HG02970 (cell line): ENCODE results near the gene ANKMY1.

ENCODE experiments used
- ATAC-seq: cut with Tn5 transposase; IDR thresholded peaks from one replicate; pipeline ENCODE4 v1.9.1; 2021; ENCODE audit warnings: mild to moderate bottlenecking, moderate library complexity, moderate number of reproducible peaks; ENCODE audit not compliant: unreplicated experiment, low FRiP score

The ANKMY1 gene

DNA sequence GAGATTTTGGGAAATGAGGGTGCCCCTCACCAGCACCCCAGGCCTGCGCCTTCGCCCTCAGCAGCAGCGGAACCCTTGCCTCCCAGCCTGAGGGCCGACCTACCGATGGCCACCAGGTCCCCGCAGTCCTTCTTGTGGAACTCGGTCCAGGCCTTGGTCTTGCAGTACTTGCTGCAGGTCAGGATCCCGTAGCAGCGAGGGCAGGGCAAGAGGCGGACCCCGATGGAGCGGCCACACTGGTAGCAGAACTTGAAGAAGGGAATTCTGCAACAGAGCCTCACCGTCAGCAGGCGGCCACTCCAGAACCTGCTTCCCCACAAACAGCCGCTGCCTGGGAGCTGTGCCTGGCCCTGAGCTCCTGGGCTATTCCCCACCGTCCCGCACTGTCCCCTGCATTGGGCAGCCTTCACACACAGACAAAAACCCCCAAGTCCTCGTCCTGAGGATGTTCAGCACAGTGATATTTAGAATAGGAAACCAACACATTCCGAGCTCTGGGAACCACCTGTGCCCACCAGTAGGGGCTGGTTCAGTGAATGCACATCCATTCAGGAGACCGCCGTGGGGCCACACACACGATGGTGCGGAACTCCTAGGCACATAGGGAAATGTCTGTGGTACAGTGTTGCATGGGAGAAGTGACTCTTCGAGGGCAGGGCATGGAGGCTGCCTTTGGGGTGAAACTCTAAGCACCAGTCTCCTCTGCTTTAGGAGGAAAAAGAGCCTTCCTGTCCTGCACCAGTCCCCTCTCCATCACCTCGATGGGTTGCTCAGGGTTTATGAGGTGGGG is 76.8 kb downstream of the ANKMY1 start:
- no peak for ATAC-seq

DNA sequence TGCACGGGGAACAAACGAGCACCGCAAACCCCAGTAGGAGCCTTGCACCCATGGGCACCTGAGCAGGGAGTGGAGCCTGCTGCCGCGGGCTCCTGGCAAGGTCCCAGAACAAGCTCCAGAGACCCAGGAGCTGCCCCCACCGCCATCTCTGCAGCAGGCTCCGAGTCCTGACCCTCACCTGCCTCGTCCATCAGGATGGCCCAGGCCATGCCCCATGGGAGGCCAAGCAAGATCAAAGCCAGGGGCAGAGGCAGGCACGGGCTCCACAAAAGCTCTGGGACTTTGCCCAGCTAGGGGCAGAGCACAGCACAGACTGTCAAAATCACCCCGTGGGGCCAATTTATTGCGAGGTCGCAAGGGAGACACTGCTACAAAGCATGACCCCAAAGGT is 78.7 kb downstream of the ANKMY1 start:
- no peak for ATAC-seq

DNA sequence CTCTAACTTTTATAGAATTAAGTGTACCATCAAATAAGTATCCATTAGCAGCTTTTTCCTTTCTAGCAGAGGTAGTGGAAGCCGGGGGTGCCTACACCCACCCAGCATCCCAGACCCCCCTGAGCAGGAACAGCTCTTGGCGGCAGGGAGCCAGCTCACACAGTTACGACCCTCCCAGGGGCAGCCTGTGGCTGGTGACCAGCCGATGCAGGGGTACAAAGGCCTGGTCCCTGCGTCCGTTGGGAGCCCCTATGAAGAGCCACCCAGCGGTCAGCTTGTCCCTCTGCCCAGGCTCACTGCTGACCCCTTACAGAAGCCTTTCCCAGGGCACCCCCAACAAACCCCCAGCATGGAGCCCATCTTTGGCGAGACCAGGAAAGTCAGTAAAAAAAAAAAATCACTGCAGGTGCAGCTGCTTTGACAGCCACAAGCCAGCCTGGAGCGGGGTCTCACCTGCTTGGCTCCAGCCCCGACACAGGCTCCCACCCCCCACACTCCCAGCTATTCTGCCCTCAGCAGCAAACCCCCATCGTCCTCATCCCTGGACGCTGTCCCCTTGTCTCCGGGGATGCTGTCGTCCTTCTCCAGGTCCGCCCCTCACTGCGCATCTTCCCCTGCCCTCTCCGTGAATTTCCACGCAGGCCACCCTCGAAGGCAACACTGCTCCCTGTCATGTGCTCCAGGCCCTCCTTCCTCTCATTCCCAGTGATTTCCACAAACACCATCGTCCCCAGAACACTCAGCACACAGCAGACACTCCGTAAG is 79.3 kb downstream of the ANKMY1 start:
- ATAC-seq, result no peak

DNA sequence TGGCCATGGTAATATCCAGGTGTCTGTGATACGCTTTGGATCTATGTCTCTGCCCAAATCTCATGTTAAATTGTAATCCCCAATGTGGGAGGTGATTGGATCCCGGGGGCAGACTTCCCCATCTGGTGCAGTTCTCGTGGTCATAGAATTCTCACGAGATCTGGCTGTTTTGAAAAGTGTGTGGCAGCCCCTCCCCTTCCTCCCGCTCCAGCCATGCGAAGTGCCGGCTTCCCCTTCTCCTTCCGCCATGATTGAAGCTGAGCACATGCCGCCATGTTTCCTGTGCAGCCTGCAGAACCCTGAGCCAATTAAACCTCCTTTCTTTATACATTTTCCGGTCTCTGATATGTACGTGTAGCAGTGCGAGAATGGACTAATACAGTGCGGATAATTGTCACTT is 79.9 kb downstream of the ANKMY1 start:
- ATAC-seq, result no peak

DNA sequence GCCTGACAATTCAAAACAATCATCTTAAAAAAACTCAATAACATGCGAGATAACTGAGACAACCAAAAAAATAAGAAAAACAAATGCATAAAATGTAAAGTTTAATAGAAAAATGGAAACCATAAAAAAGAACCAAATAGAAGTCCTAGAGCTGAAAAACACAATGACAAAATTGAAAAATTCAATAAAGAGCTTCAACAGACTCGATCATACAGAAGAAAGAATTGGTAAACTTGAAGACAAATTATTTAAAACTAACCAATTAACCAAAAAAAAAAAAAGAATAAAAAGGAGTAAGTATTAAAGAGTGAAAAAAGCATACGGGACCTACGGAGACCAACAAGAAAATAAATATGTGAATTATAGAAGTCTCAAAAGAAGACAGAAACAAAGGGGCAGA is 84.6 kb downstream of the ANKMY1 start:
- no peak for ATAC-seq

DNA sequence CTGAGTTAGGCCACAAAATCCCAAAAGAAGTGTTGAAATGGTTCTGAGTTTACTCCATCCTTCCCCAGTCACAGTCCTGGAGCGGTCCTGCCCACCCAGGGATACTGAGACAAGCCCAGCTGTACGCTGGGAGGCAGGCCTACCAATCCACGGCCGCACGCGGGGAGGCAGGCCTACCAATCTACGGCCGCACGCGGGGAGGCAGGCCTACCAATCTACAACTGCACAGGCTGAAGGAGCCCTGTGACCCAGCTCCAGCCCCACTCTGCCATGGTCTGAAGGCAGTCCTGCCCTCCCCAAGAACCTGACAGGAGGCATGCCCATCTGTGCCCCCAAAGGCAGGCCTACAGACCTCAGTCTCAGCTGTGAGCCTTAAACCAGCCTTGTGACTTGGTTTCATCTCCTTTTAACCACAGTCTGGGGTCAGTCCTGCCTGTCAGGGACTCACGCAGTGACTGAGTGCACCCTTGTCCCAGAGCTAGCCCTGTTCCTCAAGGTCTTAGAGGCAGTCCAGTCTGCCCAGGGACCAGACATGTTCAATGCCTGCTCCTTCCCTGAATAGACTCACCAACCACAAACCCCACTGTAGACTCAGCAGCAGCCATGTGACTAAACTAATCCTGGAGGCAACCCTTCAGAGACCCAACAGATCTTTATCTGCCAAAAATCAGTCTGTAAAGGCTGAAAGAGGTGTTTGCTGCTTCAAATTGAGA is 85.6 kb downstream of the ANKMY1 start:
- no peak for ATAC-seq

DNA sequence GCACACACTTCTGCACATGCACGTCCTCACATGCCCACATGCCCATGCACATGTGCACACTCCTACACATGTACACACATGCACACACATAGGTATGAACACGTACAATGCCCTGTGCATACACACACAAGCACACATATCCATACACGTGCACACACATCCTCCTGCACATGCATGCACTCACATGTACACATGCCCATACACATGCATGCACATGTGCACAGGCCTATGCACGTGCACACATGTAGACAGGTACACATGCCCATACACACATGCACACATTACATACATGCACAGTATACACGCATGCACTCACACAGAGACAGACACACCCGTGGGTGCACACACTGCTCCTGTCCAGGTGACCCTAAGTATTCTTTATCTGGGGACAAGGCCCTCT is 88.0 kb downstream of the ANKMY1 start:
- ATAC-seq, result no peak

DNA sequence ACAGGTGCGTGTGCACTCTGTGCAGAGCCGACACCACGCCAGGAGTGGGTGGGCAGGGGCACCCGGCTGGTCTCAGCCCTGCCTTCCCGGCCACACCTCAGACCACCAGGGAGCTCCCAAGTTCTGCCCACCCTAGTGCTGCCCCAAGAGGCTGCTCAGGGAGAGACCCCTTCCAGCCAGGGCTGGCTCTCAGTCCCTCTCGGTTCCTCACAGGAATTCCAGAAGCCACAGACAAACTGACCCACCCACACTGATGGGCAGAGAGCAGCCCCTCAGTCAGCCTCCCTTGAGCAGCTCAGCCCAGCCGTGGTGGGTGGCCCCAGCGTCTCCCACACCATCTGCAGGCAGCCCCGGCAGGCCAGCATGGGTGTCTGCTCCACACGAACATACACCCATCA is 88.5 kb downstream of the ANKMY1 start:
- ATAC-seq, result no peak

DNA sequence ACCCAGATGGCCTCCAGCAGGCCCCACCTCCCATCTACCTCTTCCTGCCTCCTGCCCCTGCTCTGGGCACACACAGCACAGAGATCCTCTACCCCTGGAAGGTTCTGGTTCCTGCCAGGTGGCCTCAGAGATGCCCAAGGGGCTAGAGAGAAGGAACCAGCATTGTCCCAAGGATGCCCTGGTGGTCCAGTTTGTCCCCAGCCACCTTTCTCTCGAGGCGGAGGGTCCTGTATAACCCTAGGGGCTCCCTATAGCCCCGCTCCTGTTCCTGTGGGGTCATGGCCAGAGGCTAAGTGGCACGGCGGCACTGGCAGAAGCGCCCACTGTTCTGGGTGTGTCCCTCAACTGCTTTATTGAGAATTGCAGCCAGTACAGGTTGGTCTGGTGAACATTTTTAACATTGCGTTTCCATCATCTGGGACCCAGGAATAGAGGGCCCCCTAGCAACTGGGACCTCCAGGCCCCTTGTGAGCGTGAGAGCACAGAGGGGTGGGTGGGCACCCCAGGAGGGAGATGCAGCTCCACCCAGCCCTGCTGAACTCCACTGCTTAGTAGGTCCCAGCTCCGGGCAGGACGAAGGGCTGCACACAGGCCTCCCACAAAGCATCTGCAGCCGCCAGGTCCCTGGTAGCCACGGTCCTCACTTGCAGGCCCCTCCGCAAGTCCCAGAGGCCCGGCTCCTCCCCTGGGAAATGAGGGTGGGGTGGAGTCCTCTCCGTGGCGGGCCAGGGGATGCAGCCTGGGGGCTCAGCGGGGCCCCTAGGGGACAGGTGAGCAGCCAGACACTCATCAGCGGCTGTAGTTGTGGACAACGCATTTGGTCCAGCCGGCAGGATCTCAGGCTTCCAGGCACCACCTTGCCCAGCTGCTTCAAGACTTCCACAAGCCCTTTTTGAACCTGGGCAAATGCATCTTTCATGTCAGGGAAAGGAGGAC is 89.2 kb downstream of the ANKMY1 start:
- no peak for ATAC-seq

DNA sequence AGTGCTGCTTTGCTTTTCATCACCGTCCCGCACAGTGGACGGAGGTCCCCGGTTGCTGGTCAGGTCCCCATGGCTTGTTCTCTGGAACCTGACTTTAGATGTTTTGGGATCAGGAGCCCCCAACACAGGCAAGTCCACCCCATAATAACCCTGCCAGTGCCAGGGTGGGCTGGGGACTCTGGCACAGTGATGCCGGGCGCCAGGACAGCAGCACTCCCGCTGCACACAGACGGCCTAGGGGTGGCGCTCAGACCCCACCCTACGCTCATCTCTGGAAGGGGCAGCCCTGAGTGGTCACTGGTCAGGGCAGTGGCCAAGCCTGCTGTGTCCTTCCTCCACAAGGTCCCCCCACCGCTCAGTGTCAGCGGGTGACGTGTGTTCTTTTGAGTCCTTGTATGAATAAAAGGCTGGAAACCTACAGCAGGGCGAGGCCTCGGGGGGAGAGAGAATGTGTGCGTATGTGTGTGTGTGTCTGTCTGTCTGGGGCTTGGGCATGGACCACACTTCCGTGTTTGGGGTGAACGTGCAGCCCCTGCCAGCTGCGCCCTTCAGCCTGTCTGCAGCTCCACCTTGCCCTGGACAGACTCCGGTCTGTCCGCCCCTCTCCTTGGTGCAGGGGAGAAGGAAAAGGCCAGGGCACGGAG is 90.0 kb downstream of the ANKMY1 start:
- no peak for ATAC-seq

DNA sequence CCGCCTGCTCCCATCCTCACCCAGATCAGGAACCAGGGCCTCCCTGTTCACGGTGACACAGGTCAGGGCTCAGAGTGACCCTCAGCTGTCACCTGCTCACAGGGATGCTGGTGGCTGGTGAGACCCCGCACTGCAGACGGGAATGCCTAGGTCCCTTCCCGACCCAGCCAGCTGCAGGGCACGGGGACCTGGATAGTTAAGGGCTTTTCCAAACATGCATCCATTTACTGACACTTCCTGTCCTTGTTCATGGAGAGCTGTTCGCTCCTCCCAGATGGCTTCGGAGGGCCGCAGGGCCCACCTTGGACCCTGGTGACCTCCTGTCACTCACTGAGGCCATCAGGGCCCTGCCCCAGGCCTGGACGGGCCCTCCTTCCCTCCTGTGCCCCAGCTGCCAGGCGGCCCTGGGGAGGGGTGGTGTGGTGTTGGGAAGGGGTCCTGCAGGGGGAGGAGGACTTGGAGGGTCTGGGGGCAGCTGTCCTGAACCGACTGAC is 90.6 kb downstream of the ANKMY1 start:
- no peak for ATAC-seq

DNA sequence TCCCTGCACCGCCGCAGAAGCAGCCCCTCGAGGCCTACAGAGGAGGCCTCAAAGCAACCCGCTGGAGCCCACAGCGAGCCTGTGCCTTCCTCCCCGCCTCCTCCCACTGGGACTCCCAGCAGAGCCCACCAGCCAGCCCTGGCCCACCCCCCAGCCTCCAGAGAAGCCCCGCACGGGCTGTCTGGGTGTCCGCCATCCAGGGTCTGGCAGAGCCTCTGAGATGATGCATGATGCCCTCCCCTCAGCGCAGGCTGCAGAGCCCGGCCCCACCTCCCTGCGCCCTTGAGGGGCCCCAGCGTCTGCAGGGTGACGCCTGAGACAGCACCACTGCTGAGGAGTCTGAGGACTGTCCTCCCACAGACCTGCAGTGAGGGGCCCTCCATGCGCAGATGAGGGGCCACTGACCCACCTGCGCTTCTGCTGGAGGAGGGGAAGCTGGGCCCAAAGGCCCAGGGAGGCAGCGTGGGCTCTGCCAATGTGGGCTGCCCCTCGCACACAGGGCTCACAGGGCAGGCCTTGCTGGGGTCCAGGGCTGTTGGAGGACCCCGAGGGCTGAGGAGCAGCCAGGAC is 91.1 kb downstream of the ANKMY1 start:
- no peak for ATAC-seq

DNA sequence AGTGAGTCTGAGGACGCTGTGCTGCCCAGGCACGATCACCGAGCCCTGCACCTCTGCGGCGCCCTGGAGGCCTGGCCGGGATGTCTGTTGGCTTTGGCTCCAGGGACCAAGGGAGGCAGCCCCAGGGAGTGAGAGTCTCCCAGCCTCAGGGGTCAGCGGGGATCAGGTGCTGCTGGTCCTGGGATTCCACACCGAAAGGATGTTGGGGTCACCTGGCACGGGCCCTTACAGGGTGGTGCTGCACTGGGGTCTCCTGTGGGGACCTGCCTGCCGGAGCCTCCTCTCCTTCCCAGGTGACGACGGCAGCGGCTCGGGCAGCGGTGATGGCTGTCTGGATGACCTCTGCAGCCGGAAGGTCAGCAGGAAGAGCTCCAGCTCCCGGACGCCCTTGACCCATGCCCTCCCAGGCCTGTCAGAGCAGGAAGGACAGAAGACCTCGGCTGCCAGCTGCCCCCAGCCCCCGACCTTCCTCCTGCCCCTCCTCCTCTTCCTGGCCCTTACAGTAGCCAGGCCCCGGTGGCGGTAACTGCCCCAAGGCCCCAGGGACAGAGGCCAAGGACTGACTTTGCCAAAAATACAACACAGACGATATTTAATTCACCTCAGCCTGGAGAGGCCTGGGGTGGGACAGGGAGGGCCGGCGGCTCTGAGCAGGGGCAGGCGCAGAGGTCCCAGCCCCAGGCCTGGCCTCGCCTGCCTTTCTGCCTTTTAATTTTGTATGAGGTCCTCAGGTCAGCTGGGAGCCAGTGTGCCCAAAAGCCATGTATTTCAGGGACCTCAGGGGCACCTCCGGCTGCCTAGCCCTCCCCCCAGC is 91.8 kb downstream of the ANKMY1 start:
- ATAC-seq, result no peak

DNA sequence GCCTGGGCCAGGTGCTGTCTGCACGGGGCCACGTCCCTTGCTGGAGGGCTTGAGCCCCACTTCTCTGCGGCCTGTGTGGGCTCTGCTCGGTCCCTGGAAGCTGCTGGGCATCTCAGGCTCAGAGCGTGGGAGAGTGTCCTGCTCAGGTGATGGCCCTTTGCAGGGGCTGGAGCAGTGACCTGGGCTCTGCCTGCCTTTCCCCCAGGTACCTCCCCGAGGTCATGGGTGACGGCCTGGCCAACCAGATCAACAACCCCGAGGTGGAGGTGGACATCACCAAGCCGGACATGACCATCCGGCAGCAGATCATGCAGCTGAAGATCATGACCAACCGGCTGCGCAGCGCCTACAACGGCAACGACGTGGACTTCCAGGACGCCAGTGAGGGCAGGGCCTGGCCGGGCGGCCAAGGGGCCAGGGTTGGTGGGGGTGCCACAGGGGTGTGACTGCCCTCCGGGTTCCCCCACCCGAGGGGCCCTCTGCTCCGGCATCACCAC is 92.5 kb downstream of the ANKMY1 start:
- ATAC-seq, result no peak

DNA sequence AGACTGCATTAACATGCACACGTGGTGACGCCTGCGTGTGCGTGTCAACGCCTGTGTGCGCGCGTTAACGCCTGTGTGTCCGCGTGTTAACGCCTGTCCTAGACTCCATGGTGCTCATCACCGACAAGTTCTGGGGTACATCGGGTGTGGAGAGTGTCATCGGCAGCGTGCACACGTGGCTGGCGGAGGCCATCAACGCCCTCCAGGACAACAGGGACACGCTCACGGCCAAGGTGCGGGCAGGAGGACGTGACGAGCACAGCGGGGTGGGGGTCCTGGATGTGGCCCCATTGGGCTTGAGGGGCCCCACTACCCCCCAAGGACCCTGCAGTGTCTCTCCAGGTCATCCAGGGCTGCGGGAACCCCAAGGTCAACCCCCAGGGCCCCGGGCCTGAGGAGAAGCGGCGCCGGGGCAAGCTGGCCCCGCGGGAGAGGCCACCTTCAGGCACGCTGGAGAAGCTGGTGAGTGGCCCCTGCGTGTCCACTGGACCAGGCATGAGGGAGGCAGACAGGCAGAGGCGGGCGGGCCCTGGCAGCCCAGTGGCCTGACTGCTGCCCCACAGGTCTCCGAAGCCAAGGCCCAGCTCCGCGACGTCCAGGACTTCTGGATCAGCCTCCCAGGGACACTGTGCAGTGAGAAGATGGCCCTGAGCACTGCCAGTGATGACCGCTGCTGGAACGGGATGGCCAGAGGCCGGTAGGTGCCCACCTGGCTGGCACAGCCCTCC is 93.1 kb downstream of the ANKMY1 start:
- ATAC-seq, result no peak

DNA sequence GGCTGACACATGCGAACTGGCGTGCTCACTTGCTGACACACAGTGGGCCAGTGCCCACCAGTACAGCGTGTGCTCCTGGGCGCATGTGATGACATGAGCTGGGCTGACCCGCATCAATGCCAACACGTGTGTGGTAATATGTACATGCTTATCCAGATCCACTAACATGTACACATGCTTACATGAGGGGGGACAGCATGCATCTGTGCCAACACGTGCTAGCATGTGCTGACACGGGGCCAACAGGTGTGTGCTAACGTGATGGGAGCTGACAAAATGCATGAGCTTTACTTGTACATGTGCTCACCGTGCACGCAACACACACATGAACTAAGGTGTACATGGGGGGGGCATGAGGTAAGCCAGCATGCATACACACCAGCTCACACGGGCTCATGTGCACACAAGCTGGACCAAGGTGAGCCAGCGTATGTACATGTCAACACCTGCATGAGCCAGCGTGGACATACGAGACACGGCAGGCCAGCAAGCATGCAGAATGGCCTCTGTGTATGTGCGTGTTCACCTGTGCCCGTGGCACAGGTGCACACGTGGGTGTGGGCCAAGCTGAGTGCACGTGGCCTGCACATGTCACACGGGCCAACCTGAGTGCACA is 93.8 kb downstream of the ANKMY1 start:
- no peak for ATAC-seq

DNA sequence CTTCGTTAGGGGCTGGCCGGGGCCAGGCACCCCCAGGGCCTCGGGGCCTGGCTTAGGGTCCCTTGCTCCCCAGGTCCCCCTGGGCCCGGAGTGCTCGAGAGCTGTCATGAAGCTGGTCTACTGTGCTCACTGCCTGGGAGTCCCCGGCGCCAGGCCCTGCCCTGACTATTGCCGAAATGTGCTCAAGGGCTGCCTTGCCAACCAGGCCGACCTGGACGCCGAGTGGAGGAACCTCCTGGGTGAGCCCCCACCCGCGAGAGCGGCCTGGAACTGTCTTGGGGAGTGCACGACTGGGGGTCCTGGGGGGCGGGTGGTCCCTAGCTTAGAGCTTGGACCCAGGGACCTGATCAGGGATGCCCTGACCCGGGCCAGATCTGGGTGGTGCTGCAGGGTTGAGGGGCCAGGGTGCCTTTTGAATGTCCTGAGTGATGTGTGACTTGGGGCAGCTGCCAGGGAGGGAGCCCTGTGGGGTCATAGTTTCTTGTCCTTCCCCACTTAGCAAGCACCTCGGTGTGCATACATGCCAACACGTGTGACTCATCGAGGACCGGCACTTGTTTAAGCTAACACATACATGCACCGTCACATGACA is 94.4 kb downstream of the ANKMY1 start:
- ATAC-seq, result no peak
